Measurements from ENCODE around the gene BAK1.

DNA sequence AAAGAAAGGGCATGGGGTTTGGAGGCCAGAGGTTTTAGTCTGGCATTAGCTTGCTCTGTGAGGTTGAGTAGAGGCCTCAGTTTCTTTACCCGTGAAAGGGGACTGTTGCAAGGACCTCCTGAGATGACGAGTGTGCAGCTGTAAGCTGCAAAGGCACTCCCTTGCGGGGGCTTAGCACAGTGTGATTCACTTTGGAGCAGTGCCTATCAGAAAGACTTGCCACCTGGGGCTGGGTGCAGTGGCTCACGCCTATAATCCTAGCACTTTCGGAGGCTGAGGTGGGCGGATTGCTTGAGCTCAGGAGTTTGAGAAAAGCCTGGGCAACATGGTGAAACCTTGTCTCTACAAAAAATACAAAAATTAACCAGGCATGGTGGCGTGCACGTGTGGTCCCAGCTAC, 7.5 kb upstream of the BAK1 start:
- TF ChIP-seq, protein P1, sequence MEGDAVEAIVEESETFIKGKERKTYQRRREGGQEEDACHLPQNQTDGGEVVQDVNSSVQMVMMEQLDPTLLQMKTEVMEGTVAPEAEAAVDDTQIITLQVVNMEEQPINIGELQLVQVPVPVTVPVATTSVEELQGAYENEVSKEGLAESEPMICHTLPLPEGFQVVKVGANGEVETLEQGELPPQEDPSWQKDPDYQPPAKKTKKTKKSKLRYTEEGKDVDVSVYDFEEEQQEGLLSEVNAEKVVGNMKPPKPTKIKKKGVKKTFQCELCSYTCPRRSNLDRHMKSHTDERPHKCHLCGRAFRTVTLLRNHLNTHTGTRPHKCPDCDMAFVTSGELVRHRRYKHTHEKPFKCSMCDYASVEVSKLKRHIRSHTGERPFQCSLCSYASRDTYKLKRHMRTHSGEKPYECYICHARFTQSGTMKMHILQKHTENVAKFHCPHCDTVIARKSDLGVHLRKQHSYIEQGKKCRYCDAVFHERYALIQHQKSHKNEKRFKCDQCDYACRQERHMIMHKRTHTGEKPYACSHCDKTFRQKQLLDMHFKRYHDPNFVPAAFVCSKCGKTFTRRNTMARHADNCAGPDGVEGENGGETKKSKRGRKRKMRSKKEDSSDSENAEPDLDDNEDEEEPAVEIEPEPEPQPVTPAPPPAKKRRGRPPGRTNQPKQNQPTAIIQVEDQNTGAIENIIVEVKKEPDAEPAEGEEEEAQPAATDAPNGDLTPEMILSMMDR (conservative IDR thresholded peaks at IDR 0.05; ENCODE audit: low read depth, low read length), result no peak
- TF ChIP-seq EZH2phosphoT487 (IDR thresholded peaks at IDR 0.05; ENCODE audit: borderline replicate concordance, low read length), result no peak

Measured in PC-3 (cell line).